Naive thymus-derived CD4-positive, alpha-beta T cell (primary cell): ENCODE results near the gene KLHL36. TPM values are rescaled to one million over a fixed set of nuclear protein-coding genes. Genes with fewer than 3 reads are reported as not detected.
A peak's percentile ranks its signal among the peaks of the same experiment; 100 is the strongest.

Experiments
- ATAC-seq: fragments of 150-1000 bp; cut with Tn5 transposase; 2 replicates; pipeline ENCODE4 v1.10.0; 2021; ENCODE audit warnings: mild to moderate bottlenecking, moderate library complexity
- CTCF ChIA-PET: fragments of 350-600 bp; sonication (Branson Sonifier 250); formaldehyde crosslinking; loops from one replicate; lab custom pipeline; 2021; ENCODE audit warnings: antibody characterized with exemption; lab: Charles Lee
- POLR2A ChIA-PET: fragments of 350-600 bp; sonication (Branson Sonifier 250); formaldehyde crosslinking; loops from one replicate; lab custom pipeline; 2021; ENCODE audit warnings: antibody characterized with exemption, inconsistent platforms; lab: Charles Lee
- DNase-seq, 9 donors: peaks; one replicate each; pipeline versions ENCODE4 v3.0.0 to v3.0.0-alpha.2; 2020 to 2022; ENCODE audit warnings: mixed read lengths in 1 of 9
- H3K27ac ChIP-seq: one replicate; pipeline ENCODE4 v1.7.0; 2013; ENCODE audit warnings: mild to moderate bottlenecking, low read depth, low read length, moderate library complexity
- H3K27me3 ChIP-seq, 2 donors: one replicate each; pipeline ENCODE4 v1.7.0; 2013; ENCODE audit warnings: low read length in 2 of 2, mild to moderate bottlenecking in 2 of 2, moderate library complexity in 2 of 2; ENCODE audit not compliant: control insufficient read depth in 2 of 2, insufficient read depth in 2 of 2
- H3K36me3 ChIP-seq, 3 experiments: 1 replicate in 2 of 3; 2 replicates in 1 of 3; pipeline ENCODE4 v1.7.0; 2013; ENCODE audit warnings: low read length in 3 of 3, mild to moderate bottlenecking in 3 of 3, moderate library complexity in 1 of 3; ENCODE audit not compliant: insufficient read depth in 3 of 3, control insufficient read depth in 2 of 3
- H3K4me1 ChIP-seq, 2 donors: one replicate each; pipeline ENCODE4 v1.7.0; 2013; ENCODE audit warnings: low read length in 2 of 2, mild to moderate bottlenecking in 2 of 2, moderate library complexity in 1 of 2; ENCODE audit not compliant: control insufficient read depth in 2 of 2, insufficient read depth in 2 of 2
- H3K4me3 ChIP-seq: 2 replicates; pipeline ENCODE4 v1.7.0; 2013; ENCODE audit warnings: mild to moderate bottlenecking, low read length
- H3K9me3 ChIP-seq, 3 experiments: 1 replicate in 2 of 3; 2 replicates in 1 of 3; pipeline ENCODE4 v1.7.0; 2013; ENCODE audit warnings: low read length in 3 of 3; ENCODE audit not compliant: control insufficient read depth in 2 of 3
- H3K27ac Mint-ChIP-seq, 9 donors: one replicate each; pipeline ENCODE4 v1.8.0; 2020 to 2022; ENCODE audit warnings: mixed read lengths in 9 of 9, mild to moderate bottlenecking in 8 of 9, moderate library complexity in 5 of 9, inconsistent platforms in 2 of 9
- H3K27me3 Mint-ChIP-seq, 5 donors: one replicate each; pipeline ENCODE4 v1.8.0; 2021 to 2022; ENCODE audit warnings: mixed read lengths in 5 of 5, mild to moderate bottlenecking in 1 of 5
- H3K36me3 Mint-ChIP-seq, 5 donors: one replicate each; pipeline ENCODE4 v1.8.0; 2020 to 2022; ENCODE audit warnings: mixed read lengths in 5 of 5, mild to moderate bottlenecking in 3 of 5, inconsistent platforms in 1 of 5
- H3K4me1 Mint-ChIP-seq, 7 donors: one replicate each; pipeline ENCODE4 v1.8.0; 2020 to 2022; ENCODE audit warnings: mixed read lengths in 7 of 7, mild to moderate bottlenecking in 3 of 7, inconsistent platforms in 1 of 7
- H3K4me3 Mint-ChIP-seq, 10 donors: one replicate each; pipeline ENCODE4 v1.8.0; 2020 to 2022; ENCODE audit warnings: mild to moderate bottlenecking in 10 of 10, mixed read lengths in 10 of 10, moderate library complexity in 6 of 10, inconsistent platforms in 2 of 10
- H3K9me3 Mint-ChIP-seq, 11 donors: one replicate each; pipeline ENCODE4 v1.8.0; 2020 to 2022; ENCODE audit warnings: mixed read lengths in 11 of 11, mild to moderate bottlenecking in 4 of 11, inconsistent platforms in 1 of 11, moderate library complexity in 1 of 11
- intact Hi-C, 2 donors: fragments of 100-400 bp; cut with micrococcal nuclease; formaldehyde crosslinking; loops; one replicate each; pipeline ENCODE4 v1.15.1; 2023
- polyA plus RNA-seq, 2 donors: library from polyadenylated mRNA; unstranded; fragments of 300-500 nt; fragmentation: Illumina TruSeq; gene quantifications; one replicate each; pipeline ENCODE4 v1.2.3, GENCODE V29; 2021
- total RNA-seq, 6 experiments: library from RNA in 5 of 6; stranded (reverse) in 5 of 6; gene quantifications; 1 replicate in 5 of 6; 2 replicates in 1 of 6; pipeline ENCODE4 v1.2.3 and lab custom pipeline; 2021 to 2026

KLHL36 gene
- total RNA-seq (100 to 1,000 TPM in 2 of 5 experiments, 10 to 100 TPM in 3; 51.8 to 161 (median 97.8) TPM), polyA plus RNA-seq (10 to 100 TPM; 45.8 to 73.7 TPM), total RNA-seq (lab: John Stamatoyannopoulos, UW) (120 reads per million, percentile 87 among the genes with 10 or more reads in this experiment)

GRCh38 chr16:84647828-84648594 is at the start of gene KLHL36:
Gene KLHL36 (plus strand): TSS chr16:84648511. CDS start chr16:84650868, 2,357 bp downstream.
- CTCF ChIA-PET = interaction anchor here (0.6 kb wide), 2 partner anchors 17 to 79 kb away, joined by 3 read pairs; no protein-coding TSS in a partner anchor
- Histone ChIP-seq H3K4me3 (peak within 1 kb of the TSS; percentile 73), H3K36me3 (peaks cover 0 to 21% (median 0%) of the 10 kb centered on the region in 3 experiments), H3K27me3 (no peaks in the 10 kb centered on the region), H3K27ac (peak within 1 kb of the TSS; percentile 81), H3K4me1 (peaks cover 19 to 41% of the 10 kb centered on the region in 2 donors), H3K9me3 (no peaks in the 10 kb centered on the region)
- DNase-seq (peak; percentile 59 to 89 (median 70)), ATAC-seq (peak; percentile 92)
- peaks cover 0 to 5% (median 0%) of the 10 kb centered on the region in 11 donors for H3K9me3 Mint-ChIP-seq
- peak within 1 kb of the TSS; percentile 85 to 99 (median 92) for H3K27ac Mint-ChIP-seq
- H3K27me3 Mint-ChIP-seq = peaks cover 0 to 35% (median 0%) of the 10 kb centered on the region in 5 donors
- peaks cover 38 to 54% (median 49%) of the 10 kb centered on the region in 7 donors for H3K4me1 Mint-ChIP-seq
- H3K36me3 Mint-ChIP-seq = peaks cover 5 to 26% (median 18%) of the 10 kb centered on the region in 5 donors
- POLR2A ChIA-PET = interaction anchor here (0.7 to 2.4 kb wide), 11 partner anchors 11 to 143 kb away, joined by 3 to 11 read pairs (median 4); partner anchors contain the start of gene MEAK7
- peak within 1 kb of the TSS; percentile 86 to 98 (median 93) for H3K4me3 Mint-ChIP-seq
- intact Hi-C loops = loop anchor here in 1 of 2 donors (2.0 to 10.0 kb wide), 3 partner anchors 25 to 531 kb away; partner anchors contain the start of genes KIAA0513 and MBTPS1

- ChIA-PET POLR2A (interaction anchor here (0.7 to 6.1 kb wide), 16 partner anchors 8 to 427 kb away, joined by 3 to 79 read pairs (median 6); partner anchors contain the start of genes COTL1 and MEAK7), CTCF (interaction anchor here (0.6 to 4.2 kb wide), 10 partner anchors 9 to 91 kb away, joined by 3 to 20 read pairs (median 4); no protein-coding TSS in a partner anchor)
- peaks cover 73 to 94% (median 88%) of the 10 kb centered on the region in 7 donors for H3K4me1 Mint-ChIP-seq
- peak overlapping the region; percentile 87 for H3K27ac ChIP-seq
- H3K9me3 ChIP-seq = no peaks in the 10 kb centered on the region
- H3K9me3 Mint-ChIP-seq = peaks cover 0 to 1% (median 0%) of the 10 kb centered on the region in 11 donors
- peaks cover 0 to 4% (median 0%) of the 10 kb centered on the region in 5 donors for H3K27me3 Mint-ChIP-seq
- H3K4me3 ChIP-seq = peak overlapping the region; percentile 44
- intact Hi-C loops = loop anchor here (1.0 to 5.0 kb wide), 8 partner anchors 9 to 428 kb away; partner anchors contain the start of gene KIAA0513 (in 1 of the 2)
- H3K36me3 ChIP-seq = peaks cover 0 to 5% (median 0%) of the 10 kb centered on the region in 3 experiments
- H3K4me1 ChIP-seq = peaks cover 82 to 90% of the 10 kb centered on the region in 2 donors
- ATAC-seq (peak; percentile 39), DNase-seq (peak in 6 of 9 donors; percentile 41 to 78 (median 50))
- peaks cover 0 to 39% (median 7%) of the 10 kb centered on the region in 5 donors for H3K36me3 Mint-ChIP-seq
- peak overlapping the region; percentile 78 to 94 (median 87) for H3K4me3 Mint-ChIP-seq
- H3K27me3 ChIP-seq = no peaks in the 10 kb centered on the region
- H3K27ac Mint-ChIP-seq = peak overlapping the region; percentile 90 to 98 (median 97)
Observed at GRCh38 chr16:84599521-84600202, 48.6 kb upstream of the KLHL36 start.

GRCh38 chr16:84600343-84601229 is 47.7 kb upstream of the KLHL36 start:
- ATAC-seq = peak; percentile 78
- no peaks in the 10 kb centered on the region for H3K27me3 ChIP-seq
- peaks cover 0 to 5% (median 0%) of the 10 kb centered on the region in 3 experiments for H3K36me3 ChIP-seq
- H3K4me1 ChIP-seq = peaks cover 82 to 90% of the 10 kb centered on the region in 2 donors
- CTCF ChIA-PET = interaction anchor here (0.6 to 4.2 kb wide), 12 partner anchors 8 to 136 kb away, joined by 3 to 20 read pairs (median 4); no protein-coding TSS in a partner anchor
- POLR2A ChIA-PET = interaction anchor here (0.7 to 6.1 kb wide), 15 partner anchors 7 to 426 kb away, joined by 3 to 79 read pairs (median 3); partner anchors contain the start of genes COTL1 and MEAK7
- Mint-ChIP-seq H3K27ac (peak overlapping the region; percentile 90 to 98 (median 97)), H3K4me1 (peaks cover 65 to 94% (median 87%) of the 10 kb centered on the region in 7 donors), H3K4me3 (peak overlapping the region; percentile 78 to 94 (median 87)), H3K9me3 (peaks cover 0 to 4% (median 0%) of the 10 kb centered on the region in 11 donors), H3K36me3 (peaks cover 0 to 39% (median 7%) of the 10 kb centered on the region in 5 donors), H3K27me3 (peaks cover 0 to 4% (median 0%) of the 10 kb centered on the region in 5 donors)
- intact Hi-C loops = loop anchor here (1.0 to 5.0 kb wide), 9 partner anchors 8 to 427 kb away; partner anchors contain the start of gene KIAA0513 (in 1 of the 2)
- peak in 7 of 9 donors; percentile 43 to 61 (median 55) for DNase-seq
- peak overlapping the region; percentile 87 for H3K27ac ChIP-seq
- H3K4me3 ChIP-seq = peak overlapping the region; percentile 44
- no peaks in the 10 kb centered on the region for H3K9me3 ChIP-seq

- DNase-seq = no peak
- peak overlapping the region in 8 of 10 donors; percentile 16 to 78 (median 28) for H3K4me3 Mint-ChIP-seq
Observed at GRCh38 chr16:84603140-84603816, 45.0 kb upstream of the KLHL36 start.

More at GRCh38 chr16:84603140-84603816, 45.0 kb upstream of the KLHL36 start:
- peaks cover 64 to 94% (median 88%) of the 10 kb centered on the region in 7 donors for H3K4me1 Mint-ChIP-seq
- no peaks in the 10 kb centered on the region for H3K9me3 ChIP-seq
- H3K36me3 ChIP-seq = no peaks in the 10 kb centered on the region
- peak overlapping the region; percentile 27 for H3K27ac ChIP-seq
- H3K9me3 Mint-ChIP-seq = peaks cover 0 to 4% (median 0%) of the 10 kb centered on the region in 11 donors
- peaks cover 82 to 90% of the 10 kb centered on the region in 2 donors for H3K4me1 ChIP-seq
- no peaks in the 10 kb centered on the region for H3K27me3 Mint-ChIP-seq
- POLR2A ChIA-PET = interaction anchor here (1.1 to 6.1 kb wide), 4 partner anchors 10 to 54 kb away, joined by 4 to 79 read pairs (median 4); partner anchors contain the start of gene COTL1
- H3K27ac Mint-ChIP-seq = peak overlapping the region; percentile 64 to 98 (median 89)
- H3K4me3 ChIP-seq = no peak overlapping the region
- H3K36me3 Mint-ChIP-seq = peaks cover 0 to 51% (median 4%) of the 10 kb centered on the region in 5 donors
- intact Hi-C loops = loop anchor here in 1 of 2 donors (5.0 kb wide), 1 partner anchor 424 kb away; the partner anchor contains the start of gene KIAA0513
- CTCF ChIA-PET = interaction anchor here (0.6 to 1.2 kb wide), 4 partner anchors 50 to 93 kb away, joined by 3 to 4 read pairs (median 3); no protein-coding TSS in a partner anchor
- peak; percentile 51 for ATAC-seq
- H3K27me3 ChIP-seq = no peaks in the 10 kb centered on the region
